Femur (tissue), 1 donor: ENCODE data around the gene TTLL11.
"Not testable (repeated sequence)": the region's sequence is repeated elsewhere in the genome, so short reads cannot be mapped to it uniquely, and the experiment has no call there.

Experiments
- DNase-seq: peaks from one replicate; pipeline ENCODE4 v3.0.0-alpha.2; 2017

TTLL11 gene

DNA sequence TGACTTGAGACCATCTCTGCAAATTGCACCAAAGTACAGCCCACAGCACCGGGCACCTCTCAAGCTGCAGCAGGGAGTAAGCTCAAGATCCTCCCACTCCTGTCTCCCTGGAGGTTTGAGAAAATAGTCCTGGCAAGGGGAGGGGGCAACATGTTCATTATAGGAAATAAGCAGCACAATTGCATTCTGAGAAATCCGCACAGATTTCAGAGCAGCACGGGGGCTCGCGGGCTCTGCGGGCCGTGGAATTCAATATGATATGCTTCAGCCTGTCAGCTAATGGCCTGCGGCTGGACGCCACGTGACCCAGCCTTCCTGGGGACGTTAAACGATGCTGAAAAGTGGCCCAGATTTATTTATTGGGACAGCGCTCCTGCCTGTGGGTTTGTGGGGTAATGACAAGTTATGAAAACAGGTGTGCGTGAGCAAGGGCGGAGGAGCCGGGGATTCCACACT, 285.3 kb downstream of the TTLL11 start:
- DNase-seq = peak; percentile 51

DNA sequence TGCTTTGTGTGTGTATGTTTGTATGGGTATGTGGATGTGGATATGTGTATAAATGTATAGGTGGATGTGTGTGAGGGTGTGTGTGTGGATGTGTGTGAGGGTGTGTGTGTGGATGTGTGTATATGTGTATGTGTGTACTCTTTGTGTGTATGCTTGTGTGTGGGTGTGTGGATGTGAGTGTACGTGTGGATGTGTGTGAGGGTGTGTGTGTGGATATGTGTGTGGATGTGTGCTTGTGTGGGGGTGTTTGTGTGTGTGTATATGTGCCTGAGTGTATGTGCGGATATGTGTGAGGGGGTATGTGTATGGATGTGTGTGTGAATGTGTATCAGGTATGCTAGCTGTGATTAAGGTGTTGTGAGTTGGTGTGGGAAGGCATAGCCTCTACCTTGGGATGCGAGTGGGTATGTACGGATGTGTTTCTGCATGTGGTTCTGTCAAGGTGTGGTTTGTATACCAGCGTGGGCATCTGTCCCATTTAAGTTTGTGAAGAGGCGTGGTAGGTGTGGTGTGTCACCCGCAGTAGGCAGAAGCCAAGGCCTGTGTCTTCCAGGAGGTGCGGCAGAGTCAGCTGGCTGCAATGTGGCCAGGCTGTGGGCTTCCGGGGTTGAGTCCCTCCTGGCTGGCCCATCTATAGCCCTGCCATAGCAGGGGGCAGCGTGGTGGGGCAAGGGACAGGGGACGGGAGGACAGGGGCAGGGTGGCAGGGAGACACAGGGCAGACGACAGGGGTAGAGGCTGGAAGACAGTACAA, 285.9 kb downstream of the TTLL11 start:
- no peak for DNase-seq

DNA sequence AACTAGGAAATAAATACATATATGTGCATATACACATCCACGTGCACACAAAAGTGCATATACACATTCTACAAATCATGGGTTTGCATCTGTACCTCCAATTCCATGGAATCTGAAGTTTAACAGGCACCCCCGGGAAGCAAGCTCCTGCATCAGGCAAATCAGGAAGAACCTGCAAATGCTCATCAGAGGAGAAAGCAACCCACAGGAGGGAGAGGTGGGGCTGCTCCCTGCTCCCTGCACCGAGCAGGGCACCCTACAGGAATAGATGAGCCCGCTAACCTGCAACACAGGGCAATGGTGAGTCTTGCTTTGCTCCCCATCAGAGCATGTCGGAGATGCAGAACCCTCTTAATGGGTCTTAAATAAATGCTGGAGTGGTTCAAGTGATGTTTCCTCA, 290.4 kb downstream of the TTLL11 start:
- no peak for DNase-seq

GRCh38 chr9:121801579-121801978, 291.5 kb downstream of the TTLL11 start:
- no peak for DNase-seq

GRCh38 chr9:121800376-121800775, 292.7 kb downstream of the TTLL11 start:
- DNase-seq = no peak

DNA sequence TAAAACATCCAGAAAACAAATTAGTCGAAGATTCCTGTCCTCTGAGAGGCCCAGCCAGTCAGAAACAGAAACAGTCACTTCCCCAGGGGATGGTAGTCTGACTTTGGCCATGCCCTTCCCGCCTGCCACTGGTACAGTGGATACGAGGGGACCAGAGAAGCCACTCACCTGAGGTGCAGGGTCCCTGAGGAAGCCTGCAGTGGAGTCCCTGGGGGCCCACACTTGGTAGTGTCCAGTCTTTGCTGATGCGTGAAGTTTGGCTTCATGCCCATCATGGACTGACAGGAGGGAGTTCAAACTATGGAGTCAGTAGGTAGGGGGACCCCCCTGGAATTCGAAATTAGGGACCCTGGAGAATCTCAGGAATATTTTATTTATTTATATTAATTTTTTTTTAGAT, 294.2 kb downstream of the TTLL11 start:
- no peak for DNase-seq

GRCh38 chr9:121797081-121797480, 296.0 kb downstream of the TTLL11 start:
- no peak for DNase-seq

DNA sequence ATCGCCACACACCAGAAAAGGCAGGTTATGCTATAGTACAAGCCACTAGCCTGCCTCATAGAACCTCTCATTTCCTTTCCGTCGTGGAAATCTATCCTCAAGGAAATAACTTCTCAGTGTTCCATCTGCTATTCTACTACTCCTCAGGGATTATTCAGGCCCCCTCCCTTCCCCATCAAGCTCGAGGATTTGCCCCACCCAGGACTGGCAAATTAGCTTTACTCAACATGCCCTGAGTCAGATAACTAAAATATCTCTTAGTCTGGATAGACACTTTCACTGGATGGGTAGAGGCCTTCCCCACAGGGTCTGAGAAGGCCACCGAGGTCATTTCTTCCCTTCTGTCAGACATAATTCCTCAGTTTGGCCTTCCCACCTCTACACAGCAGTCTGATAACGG, 298.8 kb downstream of the TTLL11 start:
- DNase-seq = not testable (repeated sequence)

- not testable (repeated sequence) for DNase-seq
Measured at GRCh38 chr9:121792476-121792875, 300.6 kb downstream of the TTLL11 start.

DNA sequence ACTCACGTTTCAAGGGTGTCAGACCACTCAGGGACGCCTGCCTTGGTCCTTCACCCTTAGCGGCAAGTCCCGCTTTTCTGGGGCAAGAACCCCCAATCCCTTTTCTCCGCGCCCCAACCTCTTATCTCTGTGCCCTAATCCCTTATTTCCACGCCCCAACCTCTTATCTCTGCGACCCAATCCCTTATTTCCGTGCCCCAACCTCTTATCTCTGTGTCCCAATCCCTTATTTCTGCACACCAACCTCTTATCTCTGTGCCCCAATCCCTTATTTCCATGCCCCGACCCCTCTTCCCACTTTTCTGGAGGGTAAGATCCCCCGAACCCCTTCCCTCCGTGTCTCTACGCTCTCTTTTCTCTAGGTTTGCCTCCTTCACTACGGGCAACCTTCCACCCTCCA, 302.3 kb downstream of the TTLL11 start:
- DNase-seq = no peak

GRCh38 chr9:121788686-121789366, 304.3 kb downstream of the TTLL11 start:
- DNase-seq = no peak

- peak; percentile 13 for DNase-seq
Measured at GRCh38 chr9:121786998-121787422, 306.1 kb downstream of the TTLL11 start.

DNA sequence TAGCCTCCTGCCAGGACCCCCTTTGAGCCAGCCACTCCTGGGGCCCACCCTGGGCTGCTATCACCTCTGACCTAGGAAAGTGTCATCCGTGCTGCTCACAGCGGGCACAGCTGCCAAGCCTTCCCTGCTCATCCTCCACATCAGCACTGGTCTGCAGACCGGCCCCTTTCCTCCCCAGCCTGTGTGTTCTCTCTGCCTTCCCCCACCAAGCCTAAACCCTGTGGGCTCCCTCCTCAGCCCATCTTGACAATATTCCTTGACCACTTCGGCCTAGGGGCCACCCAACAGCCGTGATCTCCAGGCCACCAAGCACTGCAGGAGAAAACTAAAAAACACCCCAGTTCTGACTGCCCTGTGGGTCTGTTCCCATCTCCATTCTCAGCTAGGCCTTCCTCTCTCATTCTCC, 306.6 kb downstream of the TTLL11 start:
- peak; percentile 14 for DNase-seq

DNA sequence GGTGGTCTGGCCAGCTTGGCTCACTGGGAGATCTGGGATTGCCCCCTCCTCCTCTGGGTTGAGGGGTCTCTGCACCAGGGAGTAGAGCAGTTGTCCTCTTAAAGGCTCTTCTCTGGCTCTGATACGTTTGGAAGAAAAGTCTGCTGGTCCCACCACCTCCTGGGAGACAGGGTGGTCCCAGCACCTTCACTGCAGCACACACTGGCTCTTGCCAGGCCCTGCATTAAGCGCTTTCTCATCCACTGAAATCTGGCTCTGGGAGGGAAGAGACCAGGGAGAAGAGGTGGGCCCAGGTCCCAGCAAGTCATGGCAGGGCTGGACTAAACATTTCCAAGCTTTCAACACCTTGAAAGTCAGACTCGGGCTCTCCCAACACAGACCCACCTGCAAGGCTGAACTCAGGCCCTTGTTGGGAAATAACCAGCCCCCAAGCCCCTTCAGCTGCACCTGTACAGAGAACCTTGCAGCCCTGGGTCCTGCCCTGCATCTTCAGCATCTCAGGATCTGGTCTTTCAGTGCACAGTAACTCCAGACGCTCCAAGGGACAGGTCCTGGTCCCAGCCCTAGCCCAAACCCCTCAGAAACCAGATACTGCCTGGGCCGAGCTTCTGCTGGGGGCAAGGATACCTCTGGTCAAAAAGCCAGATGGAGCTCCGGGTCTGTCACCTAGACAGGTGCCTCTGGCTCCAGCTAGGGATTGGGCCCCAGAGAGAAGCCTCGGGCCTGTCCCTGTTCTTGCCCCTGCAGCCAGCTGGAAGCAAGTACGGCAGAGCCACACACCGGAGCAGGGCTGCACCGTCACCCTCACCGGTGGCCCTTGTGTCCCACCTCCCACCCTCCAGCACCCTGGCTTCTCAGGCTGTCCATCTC, 307.2 kb downstream of the TTLL11 start:
- peak; percentile 12 for DNase-seq

DNA sequence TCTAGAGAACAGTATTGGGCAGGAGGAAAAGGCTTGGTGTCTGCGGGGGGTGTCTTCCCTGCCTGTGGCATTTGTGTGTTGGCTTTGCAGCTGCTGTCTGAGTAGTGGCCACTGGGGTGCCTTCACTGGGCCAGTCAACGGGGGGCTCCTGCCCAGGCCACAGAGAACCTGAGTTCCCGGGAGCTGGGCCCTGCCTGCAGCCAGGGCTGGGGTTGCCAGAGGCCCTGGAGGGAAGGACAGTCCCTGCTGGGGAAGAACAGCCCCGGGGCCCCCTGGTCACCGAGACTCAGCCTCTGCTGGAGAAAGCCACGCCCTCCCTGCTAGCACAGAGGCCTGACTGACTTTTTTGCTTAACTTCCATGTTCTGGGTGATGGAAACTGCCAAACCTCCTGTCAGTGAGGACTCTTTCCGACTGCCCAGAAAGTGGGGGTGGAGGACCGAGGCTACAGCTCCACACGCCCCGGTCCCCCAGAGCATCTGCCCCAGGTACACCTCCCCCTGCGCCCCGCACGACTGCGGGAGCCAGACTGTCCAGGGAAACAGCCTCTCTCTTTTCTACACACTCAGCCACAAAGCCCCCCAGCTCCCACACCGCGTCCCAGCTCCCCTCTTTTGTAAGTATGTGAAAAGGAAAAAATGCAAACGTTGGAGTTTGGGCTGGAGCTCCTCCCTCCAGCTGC, 308.2 kb downstream of the TTLL11 start:
- DNase-seq = peak; percentile 20

GRCh38 chr9:121783521-121784507, 309.3 kb downstream of the TTLL11 start:
- peak; percentile 75 for DNase-seq

GRCh38 chr9:121783111-121783510, 310.0 kb downstream of the TTLL11 start:
- DNase-seq = peak; percentile 17

DNA sequence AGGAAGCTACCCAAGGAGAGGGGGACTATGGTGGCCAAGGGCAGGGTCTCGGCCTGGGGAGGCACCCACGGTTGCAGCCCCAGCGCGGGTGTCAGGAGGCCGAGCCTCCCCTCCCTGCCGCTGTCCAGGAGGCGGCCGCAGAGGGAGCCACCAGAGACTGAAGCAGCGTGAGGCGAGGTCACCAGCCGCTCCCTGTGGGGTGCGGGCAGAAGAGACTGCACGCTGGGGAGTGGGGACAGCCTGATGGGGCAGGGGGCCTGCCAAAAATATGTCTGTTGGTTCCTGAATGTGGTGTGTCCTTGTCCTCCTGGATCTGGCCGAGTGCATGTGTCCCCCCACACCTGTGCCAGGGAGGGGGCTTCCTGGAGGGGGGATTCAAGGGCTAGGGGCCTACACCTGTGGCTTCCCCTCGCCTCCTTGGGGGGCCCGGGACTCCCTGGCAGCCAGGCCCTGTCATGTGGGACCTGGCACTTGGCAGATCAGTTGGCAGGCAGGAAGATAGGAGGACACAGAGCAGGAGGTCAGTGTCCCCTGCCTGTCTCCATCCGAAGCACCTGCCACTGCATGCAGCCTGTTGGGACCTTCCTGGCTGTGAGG, 310.5 kb downstream of the TTLL11 start:
- DNase-seq = peak; percentile 15

DNA sequence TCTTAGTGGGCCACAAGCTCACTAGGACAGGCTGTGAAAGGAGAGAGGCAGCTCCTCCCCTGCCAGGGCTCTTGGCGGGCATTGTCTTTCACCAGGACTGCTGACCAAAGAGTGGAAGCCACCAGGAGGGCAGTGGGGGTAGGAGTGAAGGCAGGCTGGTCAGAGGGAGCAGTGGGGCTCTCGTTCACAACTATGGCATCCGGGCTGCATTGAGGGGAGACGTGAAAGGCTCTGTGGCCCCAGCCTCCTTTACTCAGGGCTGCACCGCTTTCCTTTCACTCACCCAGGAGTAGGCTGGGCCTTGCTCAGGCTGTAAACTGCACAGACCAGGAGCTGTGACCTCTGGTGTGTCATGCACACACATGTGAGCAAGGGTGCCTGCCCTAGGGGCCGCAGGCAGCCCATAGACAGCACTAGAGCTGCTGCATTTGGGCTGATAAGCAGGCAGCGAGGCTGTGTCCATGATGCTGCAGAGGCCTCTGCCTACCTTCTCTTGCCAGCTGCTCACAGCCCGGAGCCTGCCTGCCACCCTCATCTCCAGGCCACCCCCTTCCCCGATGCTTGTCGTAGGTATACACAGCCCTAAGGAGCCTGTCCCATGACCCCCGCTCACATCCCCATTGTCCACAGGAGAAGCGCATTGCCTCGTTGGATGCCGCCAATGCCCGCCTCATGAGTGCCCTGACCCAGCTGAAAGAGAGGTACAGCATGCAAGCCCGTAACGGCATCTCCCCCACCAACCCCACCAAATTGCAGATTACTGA, 311.2 kb downstream of the TTLL11 start:
- peak; percentile 17 for DNase-seq

DNA sequence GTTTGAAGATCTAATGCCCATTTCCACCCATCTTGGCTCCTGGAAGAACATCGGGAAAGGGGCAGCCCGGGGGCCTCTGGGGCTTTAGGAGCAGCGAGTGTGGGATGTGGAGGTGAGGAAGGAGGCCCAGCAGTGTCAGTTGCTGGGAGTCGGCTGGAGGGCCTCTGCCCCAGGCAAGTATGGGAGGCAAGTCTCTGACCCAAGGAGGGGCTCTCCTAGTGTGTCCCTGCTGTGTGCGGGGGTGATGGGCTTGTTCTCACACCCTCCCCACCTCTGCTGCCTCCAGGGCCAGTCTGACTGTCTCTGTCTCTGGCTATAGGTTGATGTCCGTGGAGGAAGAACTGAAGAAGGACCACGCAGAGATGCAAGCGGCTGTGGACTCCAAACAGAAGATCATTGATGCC, 312.0 kb downstream of the TTLL11 start:
- no peak for DNase-seq
